OCI-LY1 (cell line): ENCODE results near the gene GFPT1.

ENCODE experiments used
- H2AFZ ChIP-seq: fragments of 200-600 bp; sonication (generic), shearing (Covaris generic); 2 replicates; pipeline ENCODE4 v1.6.0; 2014; ENCODE audit warnings: antibody characterized with exemption, mild to moderate bottlenecking, low read length
- H3F3A ChIP-seq: fragments of 200-600 bp; sonication (generic), shearing (Covaris generic); 2 replicates; pipeline ENCODE4 v1.6.0; 2014; ENCODE audit warnings: mild to moderate bottlenecking, antibody characterized with exemption, low read length, moderate library complexity; ENCODE audit not compliant: insufficient read depth
- H3K27ac ChIP-seq: fragments of 200-600 bp; sonication (generic); 2 replicates; pipeline ENCODE4 v1.5.1; 2014; ENCODE audit warnings: low read length, mixed run types, mild to moderate bottlenecking, low read depth; ENCODE audit not compliant: poor library complexity, severe bottlenecking
- H3K27me3 ChIP-seq: fragments of 200-600 bp; sonication (generic); 2 replicates; pipeline ENCODE4 v1.6.0; 2014; ENCODE audit warnings: antibody characterized with exemption, mild to moderate bottlenecking, low read length, moderate library complexity; ENCODE audit not compliant: insufficient read depth
- H3K36me3 ChIP-seq: fragments of 200-600 bp; sonication (generic); 2 replicates; pipeline ENCODE4 v1.6.1; 2014; ENCODE audit warnings: mild to moderate bottlenecking, antibody characterized with exemption, low read length, moderate library complexity, mixed read lengths; ENCODE audit not compliant: insufficient read depth
- H3K4me1 ChIP-seq: fragments of 200-600 bp; sonication (generic); 2 replicates; pipeline ENCODE4 v1.5.1; 2014; ENCODE audit warnings: mild to moderate bottlenecking, low read length, moderate library complexity; ENCODE audit not compliant: insufficient read depth, severe bottlenecking
- H3K4me2 ChIP-seq: fragments of 200-600 bp; sonication (generic), shearing (Covaris generic); 2 replicates; pipeline ENCODE4 v1.6.1; 2014; ENCODE audit warnings: low read length
- H3K4me3 ChIP-seq: fragments of 200-600 bp; sonication (generic); 2 replicates; pipeline ENCODE4 v1.5.1; 2014; ENCODE audit warnings: low read length, low read depth, mild to moderate bottlenecking, mixed read lengths; ENCODE audit not compliant: poor library complexity, severe bottlenecking
- H3K79me2 ChIP-seq: fragments of 200-600 bp; shearing (Covaris generic); 2 replicates; pipeline ENCODE4 v1.6.1; 2016; ENCODE audit warnings: mixed run types, low read length, mixed read lengths; ENCODE audit not compliant: insufficient read depth
- H3K9ac ChIP-seq: fragments of 200-600 bp; sonication (generic), shearing (Covaris generic); 2 replicates; pipeline ENCODE4 v1.6.1; 2014; ENCODE audit warnings: mild to moderate bottlenecking, low read length, mixed read lengths
- H3K9me2 ChIP-seq: fragments of 200-600 bp; sonication (generic), shearing (Covaris generic); 2 replicates; pipeline ENCODE4 v1.6.1; 2014; ENCODE audit warnings: low read depth, mild to moderate bottlenecking, low read length, mixed read lengths
- H3K9me3 ChIP-seq: fragments of 200-600 bp; shearing (Covaris generic); 2 replicates; pipeline ENCODE4 v1.6.1; 2014; ENCODE audit warnings: low read length, mixed read lengths
- H4K20me1 ChIP-seq: fragments of 200-600 bp; sonication (generic), shearing (Covaris generic); 2 replicates; pipeline ENCODE4 v1.6.0; 2016; ENCODE audit warnings: mild to moderate bottlenecking, low read length; ENCODE audit not compliant: insufficient read depth
- EZH2 ChIP-seq: fragments of 200-600 bp; sonication (generic), shearing (Covaris generic); IDR thresholded peaks from 2 replicates; pipeline ENCODE4 v1.8.0; 2017; ENCODE audit warnings: borderline replicate concordance, mixed run types, mild to moderate bottlenecking, antibody characterized with exemption, low read length, moderate library complexity, mixed read lengths
- TF ChIP-seq, protein P1 (sequence below): fragments of 200-600 bp; sonication (generic), shearing (Covaris generic); IDR thresholded peaks from 2 replicates; pipeline ENCODE4 v1.5.1; 2017; ENCODE audit warnings: mild to moderate bottlenecking, antibody characterized with exemption, low read length, moderate library complexity, mixed read lengths

The GFPT1 gene

DNA sequence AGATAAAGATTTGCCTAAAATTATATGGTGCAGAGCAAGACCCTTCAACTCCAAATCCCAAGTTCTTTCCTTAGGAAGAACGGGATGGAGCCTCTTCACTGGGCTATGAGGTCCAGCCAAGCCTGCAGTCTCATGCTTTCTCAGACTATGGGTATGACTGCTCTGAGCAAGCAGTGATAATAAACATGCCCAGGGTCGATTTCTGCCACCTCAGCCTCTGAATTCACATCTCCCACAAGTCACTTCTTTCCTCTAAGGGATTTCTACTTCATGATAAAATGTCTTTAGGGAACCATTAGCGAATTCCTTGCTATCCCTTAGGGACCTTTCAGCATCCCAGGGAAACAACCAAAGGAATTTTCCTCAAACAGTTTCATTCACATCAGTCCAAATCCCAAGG is 94.8 kb downstream of the GFPT1 start:
- TF ChIP-seq, protein P1, sequence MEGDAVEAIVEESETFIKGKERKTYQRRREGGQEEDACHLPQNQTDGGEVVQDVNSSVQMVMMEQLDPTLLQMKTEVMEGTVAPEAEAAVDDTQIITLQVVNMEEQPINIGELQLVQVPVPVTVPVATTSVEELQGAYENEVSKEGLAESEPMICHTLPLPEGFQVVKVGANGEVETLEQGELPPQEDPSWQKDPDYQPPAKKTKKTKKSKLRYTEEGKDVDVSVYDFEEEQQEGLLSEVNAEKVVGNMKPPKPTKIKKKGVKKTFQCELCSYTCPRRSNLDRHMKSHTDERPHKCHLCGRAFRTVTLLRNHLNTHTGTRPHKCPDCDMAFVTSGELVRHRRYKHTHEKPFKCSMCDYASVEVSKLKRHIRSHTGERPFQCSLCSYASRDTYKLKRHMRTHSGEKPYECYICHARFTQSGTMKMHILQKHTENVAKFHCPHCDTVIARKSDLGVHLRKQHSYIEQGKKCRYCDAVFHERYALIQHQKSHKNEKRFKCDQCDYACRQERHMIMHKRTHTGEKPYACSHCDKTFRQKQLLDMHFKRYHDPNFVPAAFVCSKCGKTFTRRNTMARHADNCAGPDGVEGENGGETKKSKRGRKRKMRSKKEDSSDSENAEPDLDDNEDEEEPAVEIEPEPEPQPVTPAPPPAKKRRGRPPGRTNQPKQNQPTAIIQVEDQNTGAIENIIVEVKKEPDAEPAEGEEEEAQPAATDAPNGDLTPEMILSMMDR, result no peak
- TF ChIP-seq EZH2, result no peak
- no peaks in the 10 kb centered on the region for H3K36me3 ChIP-seq
- H3K9ac ChIP-seq, result no peak overlapping the region
- no peak overlapping the region for H3K27ac ChIP-seq
- no peaks in the 10 kb centered on the region for H3K9me2 ChIP-seq
- no peaks in the 10 kb centered on the region for H4K20me1 ChIP-seq
- no peak overlapping the region for H3K4me2 ChIP-seq
- H3K4me1 ChIP-seq, result no peaks in the 10 kb centered on the region
- H3F3A ChIP-seq, result no peaks in the 10 kb centered on the region
- H3K4me3 ChIP-seq, result no peak overlapping the region
- H3K9me3 ChIP-seq, result no peaks in the 10 kb centered on the region
- no peaks in the 10 kb centered on the region for H3K27me3 ChIP-seq
- no peaks in the 10 kb centered on the region for H3K79me2 ChIP-seq
- no peak overlapping the region for H2AFZ ChIP-seq

DNA sequence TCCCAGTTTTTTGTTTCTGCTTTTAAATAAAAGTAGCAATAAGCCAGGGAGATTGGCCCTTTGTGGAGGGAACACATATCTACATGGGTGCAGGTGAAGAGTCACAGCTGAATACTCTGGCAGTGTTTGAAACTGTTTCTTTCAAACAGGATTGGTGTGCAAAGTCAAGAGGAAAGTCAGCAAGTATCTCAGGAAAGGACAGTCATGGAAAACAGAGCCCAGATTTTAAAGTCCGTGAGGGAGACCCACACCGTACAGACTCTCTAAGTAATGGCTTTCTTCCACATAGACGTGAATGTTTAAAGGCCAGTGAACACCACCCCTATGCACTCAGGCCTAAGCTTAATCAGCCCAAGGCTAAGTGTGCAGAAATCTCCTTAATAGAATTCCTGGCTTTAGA is 95.3 kb downstream of the GFPT1 start:
- no peak overlapping the region for H3K9ac ChIP-seq
- H2AFZ ChIP-seq, result no peak overlapping the region
- no peak overlapping the region for H3K27ac ChIP-seq
- H3K4me3 ChIP-seq, result no peak overlapping the region
- no peaks in the 10 kb centered on the region for H3K4me1 ChIP-seq
- no peaks in the 10 kb centered on the region for H3K36me3 ChIP-seq
- H3K9me2 ChIP-seq, result no peaks in the 10 kb centered on the region
- H3K4me2 ChIP-seq, result no peak overlapping the region
- H3K79me2 ChIP-seq, result no peaks in the 10 kb centered on the region
- H3K9me3 ChIP-seq, result no peaks in the 10 kb centered on the region
- H4K20me1 ChIP-seq, result no peaks in the 10 kb centered on the region
- H3K27me3 ChIP-seq, result no peaks in the 10 kb centered on the region
- H3F3A ChIP-seq, result no peaks in the 10 kb centered on the region
- TF ChIP-seq, protein P1, result no peak
- no peak for TF ChIP-seq EZH2

DNA sequence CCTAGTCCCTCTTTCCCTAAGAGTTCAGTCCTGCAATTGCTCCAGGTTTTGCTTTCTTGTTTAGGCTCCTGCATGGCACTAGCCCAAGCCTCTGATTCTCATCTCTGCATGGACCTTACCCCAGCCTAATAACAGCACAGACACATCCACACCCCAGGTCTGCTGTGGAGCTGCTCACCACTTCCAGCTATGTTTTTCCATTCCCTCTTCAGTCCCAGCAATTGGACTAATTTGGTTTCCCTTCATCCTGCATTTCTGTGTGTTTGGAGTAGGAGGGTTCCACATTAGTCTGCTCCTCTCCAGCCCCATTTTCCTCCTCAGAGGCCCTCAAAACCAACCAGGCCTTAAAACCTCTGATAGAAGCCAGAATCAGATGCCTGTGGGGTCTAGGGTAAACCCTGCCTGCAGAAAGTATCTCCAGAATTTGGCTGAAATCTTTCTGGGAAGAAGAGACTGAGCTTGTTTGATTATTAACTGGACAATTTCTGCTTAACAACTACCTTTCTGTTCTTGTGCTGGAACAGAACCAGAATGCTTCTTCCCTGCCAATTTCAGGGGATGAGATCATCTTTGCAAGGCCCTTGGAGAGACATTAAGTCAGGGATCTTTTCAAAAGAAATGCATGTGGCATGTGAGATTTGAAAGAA is 95.9 kb downstream of the GFPT1 start:
- Histone ChIP-seq H3K4me2 (no peak overlapping the region), H3K4me3 (no peak overlapping the region), H3K9ac (no peak overlapping the region), H3K4me1 (no peaks in the 10 kb centered on the region), H3K27ac (no peak overlapping the region), H3F3A (no peaks in the 10 kb centered on the region), H3K27me3 (no peaks in the 10 kb centered on the region), H3K79me2 (no peaks in the 10 kb centered on the region), H3K9me2 (no peaks in the 10 kb centered on the region), H3K9me3 (no peaks in the 10 kb centered on the region), H2AFZ (no peak overlapping the region), H4K20me1 (no peaks in the 10 kb centered on the region), H3K36me3 (no peaks in the 10 kb centered on the region)
- TF ChIP-seq, protein P1, result no peak
- TF ChIP-seq EZH2, result no peak
